Stimulated activated naive B cell treated with anti-CD40 and anti-IgM and Interleukin-4, amounts not matched to agents 10 μg/mL and 1 μg/mL and 100 μg/mL, for 72 hours (primary cell): ENCODE results near the gene LAMC1.
"Not testable (repeated sequence)": the region's sequence is repeated elsewhere in the genome, so short reads cannot be mapped to it uniquely, and the experiment has no call there.

ENCODE experiments used
- ATAC-seq, 2 donors: fragments of 150-1000 bp; cut with Tn5 transposase; replicated peaks; 2 replicates each; pipeline ENCODE4 v1.10.0; 2021; ENCODE audit warnings: moderate library complexity in 1 of 2
- DNase-seq: peaks from one replicate; pipeline ENCODE4 v3.0.0; 2021
- H3K27ac Mint-ChIP-seq: one replicate; pipeline ENCODE4 v1.8.0; 2022; ENCODE audit warnings: mild to moderate bottlenecking, mixed read lengths
- H3K27me3 Mint-ChIP-seq, 2 donors: one replicate each; pipeline ENCODE4 v1.8.0; 2022; ENCODE audit warnings: mixed read lengths in 2 of 2
- H3K36me3 Mint-ChIP-seq, 2 donors: one replicate each; pipeline ENCODE4 v1.8.0; 2022; ENCODE audit warnings: mixed read lengths in 2 of 2, mild to moderate bottlenecking in 1 of 2
- H3K4me1 Mint-ChIP-seq, 2 donors: one replicate each; pipeline ENCODE4 v1.8.0; 2022; ENCODE audit warnings: mixed read lengths in 2 of 2, mild to moderate bottlenecking in 1 of 2
- H3K4me3 Mint-ChIP-seq, 2 donors: one replicate each; pipeline ENCODE4 v1.8.0; 2022; ENCODE audit warnings: mild to moderate bottlenecking in 2 of 2, mixed read lengths in 2 of 2, moderate library complexity in 1 of 2
- H3K9me3 Mint-ChIP-seq, 2 donors: one replicate each; pipeline ENCODE4 v1.8.0; 2022; ENCODE audit warnings: mixed read lengths in 2 of 2, mild to moderate bottlenecking in 1 of 2

Gene LAMC1

GRCh38 chr1:183135336-183135735, 112.1 kb downstream of the LAMC1 start:
- no peak overlapping the region for H3K27ac Mint-ChIP-seq
- no peaks in the 10 kb centered on the region for H3K27me3 Mint-ChIP-seq
- H3K9me3 Mint-ChIP-seq, result no peaks in the 10 kb centered on the region
- no peak for ATAC-seq
- H3K4me1 Mint-ChIP-seq, result peaks cover 1 to 10% of the 10 kb centered on the region in 2 donors
- H3K36me3 Mint-ChIP-seq, result peaks cover 30 to 58% of the 10 kb centered on the region in 2 donors
- no peak for DNase-seq
- no peak overlapping the region for H3K4me3 Mint-ChIP-seq

GRCh38 chr1:183137782-183138181, 114.6 kb downstream of the LAMC1 start:
- H3K36me3 Mint-ChIP-seq, result peaks cover 22 to 54% of the 10 kb centered on the region in 2 donors
- no peak for ATAC-seq
- no peak for DNase-seq
- no peaks in the 10 kb centered on the region for H3K9me3 Mint-ChIP-seq
- no peak overlapping the region for H3K4me3 Mint-ChIP-seq
- H3K27me3 Mint-ChIP-seq, result no peaks in the 10 kb centered on the region
- H3K4me1 Mint-ChIP-seq, result peaks cover 1 to 10% of the 10 kb centered on the region in 2 donors
- H3K27ac Mint-ChIP-seq, result no peak overlapping the region

GRCh38 chr1:183138301-183138700, 115.1 kb downstream of the LAMC1 start:
- Mint-ChIP-seq H3K4me1 (peaks cover 1 to 10% of the 10 kb centered on the region in 2 donors), H3K27me3 (no peaks in the 10 kb centered on the region), H3K9me3 (no peaks in the 10 kb centered on the region), H3K27ac (no peak overlapping the region), H3K36me3 (peaks cover 24 to 56% of the 10 kb centered on the region in 2 donors), H3K4me3 (no peak overlapping the region)
- ATAC-seq (no peak), DNase-seq (no peak)

- peak; percentile 46 to 51 for ATAC-seq
- Mint-ChIP-seq H3K9me3 (no peaks in the 10 kb centered on the region), H3K36me3 (peaks cover 23 to 52% of the 10 kb centered on the region in 2 donors), H3K27ac (no peak overlapping the region), H3K4me3 (no peak overlapping the region), H3K27me3 (no peaks in the 10 kb centered on the region), H3K4me1 (peaks cover 3 to 10% of the 10 kb centered on the region in 2 donors)
- no peak for DNase-seq
These were observed 116.2 kb downstream of the LAMC1 start for GRCh38 chr1:183139281-183139942.

- Mint-ChIP-seq H3K36me3 (peaks cover 21 to 46% of the 10 kb centered on the region in 2 donors), H3K27me3 (no peaks in the 10 kb centered on the region), H3K4me3 (no peak overlapping the region), H3K4me1 (peaks cover 3 to 10% of the 10 kb centered on the region in 2 donors), H3K27ac (no peak overlapping the region), H3K9me3 (no peaks in the 10 kb centered on the region)
- ATAC-seq (no peak), DNase-seq (no peak)
These were observed 117.4 kb downstream of the LAMC1 start for GRCh38 chr1:183140633-183141032.

- Mint-ChIP-seq H3K27me3 (no peaks in the 10 kb centered on the region), H3K4me1 (peaks cover 3 to 10% of the 10 kb centered on the region in 2 donors), H3K27ac (no peak overlapping the region), H3K4me3 (no peak overlapping the region), H3K9me3 (no peaks in the 10 kb centered on the region), H3K36me3 (peaks cover 13 to 37% of the 10 kb centered on the region in 2 donors)
- no peak for DNase-seq
- ATAC-seq, result no peak
These were observed 119.0 kb downstream of the LAMC1 start for GRCh38 chr1:183142171-183142570.

GRCh38 chr1:183143576-183144315, 120.5 kb downstream of the LAMC1 start:
- ATAC-seq (no peak), DNase-seq (no peak)
- Mint-ChIP-seq H3K27ac (no peak overlapping the region), H3K4me1 (peaks cover 3 to 10% of the 10 kb centered on the region in 2 donors), H3K4me3 (no peak overlapping the region), H3K27me3 (no peaks in the 10 kb centered on the region), H3K36me3 (peaks cover 8 to 26% of the 10 kb centered on the region in 2 donors), H3K9me3 (no peaks in the 10 kb centered on the region)

GRCh38 chr1:183144752-183145151, 121.5 kb downstream of the LAMC1 start:
- H3K4me1 Mint-ChIP-seq, result peaks cover 2% of the 10 kb centered on the region in 2 donors

GRCh38 chr1:183147735-183148134, 124.5 kb downstream of the LAMC1 start:
- ATAC-seq (no peak), DNase-seq (no peak)
- H3K4me1 Mint-ChIP-seq, result peaks cover 0 to 2% of the 10 kb centered on the region in 2 donors
- peaks cover 0 to 2% of the 10 kb centered on the region in 2 donors for H3K27me3 Mint-ChIP-seq
- H3K27ac Mint-ChIP-seq, result no peak overlapping the region
- peaks cover 2 to 16% of the 10 kb centered on the region in 2 donors for H3K36me3 Mint-ChIP-seq
- H3K4me3 Mint-ChIP-seq, result no peak overlapping the region
- H3K9me3 Mint-ChIP-seq, result no peaks in the 10 kb centered on the region

More at GRCh38 chr1:183144752-183145151, 121.5 kb downstream of the LAMC1 start:
- H3K27ac Mint-ChIP-seq, result no peak overlapping the region
- ATAC-seq (no peak), DNase-seq (no peak)
- H3K36me3 Mint-ChIP-seq, result peaks cover 2 to 20% of the 10 kb centered on the region in 2 donors
- H3K27me3 Mint-ChIP-seq, result no peaks in the 10 kb centered on the region
- H3K9me3 Mint-ChIP-seq, result no peaks in the 10 kb centered on the region
- no peak overlapping the region for H3K4me3 Mint-ChIP-seq

GRCh38 chr1:183148599-183148998, 125.4 kb downstream of the LAMC1 start:
- no peaks in the 10 kb centered on the region for H3K9me3 Mint-ChIP-seq
- H3K4me3 Mint-ChIP-seq, result no peak overlapping the region
- H3K4me1 Mint-ChIP-seq, result peaks cover 0 to 2% of the 10 kb centered on the region in 2 donors
- no peak overlapping the region for H3K27ac Mint-ChIP-seq
- no peak for DNase-seq
- no peak for ATAC-seq
- H3K27me3 Mint-ChIP-seq, result peaks cover 0 to 8% of the 10 kb centered on the region in 2 donors
- peaks cover 0 to 11% of the 10 kb centered on the region in 2 donors for H3K36me3 Mint-ChIP-seq

- DNase-seq (no peak), ATAC-seq (no peak)
- H3K27me3 Mint-ChIP-seq, result peaks cover 0 to 8% of the 10 kb centered on the region in 2 donors
- no peaks in the 10 kb centered on the region for H3K4me1 Mint-ChIP-seq
- H3K27ac Mint-ChIP-seq, result no peak overlapping the region
- no peaks in the 10 kb centered on the region for H3K9me3 Mint-ChIP-seq
- H3K36me3 Mint-ChIP-seq, result peaks cover 0 to 6% of the 10 kb centered on the region in 2 donors
- H3K4me3 Mint-ChIP-seq, result no peak overlapping the region
These were observed 126.1 kb downstream of the LAMC1 start for GRCh38 chr1:183149273-183149672.

GRCh38 chr1:183150032-183150431, 126.8 kb downstream of the LAMC1 start:
- not testable (repeated sequence) for H3K4me3 Mint-ChIP-seq, DNase-seq, H3K9me3 Mint-ChIP-seq, H3K4me1 Mint-ChIP-seq, H3K36me3 Mint-ChIP-seq, ATAC-seq, H3K27me3 Mint-ChIP-seq
- H3K27ac Mint-ChIP-seq, result peak overlapping the region; percentile 2

- H3K36me3 Mint-ChIP-seq, result no peaks in the 10 kb centered on the region
- H3K27ac Mint-ChIP-seq, result no peak overlapping the region
- no peak for ATAC-seq
- no peak for DNase-seq
- peaks cover 0 to 8% of the 10 kb centered on the region in 2 donors for H3K27me3 Mint-ChIP-seq
- no peak overlapping the region for H3K4me3 Mint-ChIP-seq
- H3K4me1 Mint-ChIP-seq, result no peaks in the 10 kb centered on the region
- no peaks in the 10 kb centered on the region for H3K9me3 Mint-ChIP-seq
These were observed 127.2 kb downstream of the LAMC1 start for GRCh38 chr1:183150445-183150844.

- no peaks in the 10 kb centered on the region for H3K36me3 Mint-ChIP-seq
- H3K27me3 Mint-ChIP-seq, result peaks cover 0 to 8% of the 10 kb centered on the region in 2 donors
- DNase-seq (no peak), ATAC-seq (no peak)
- no peak overlapping the region for H3K27ac Mint-ChIP-seq
- no peak overlapping the region for H3K4me3 Mint-ChIP-seq
- H3K4me1 Mint-ChIP-seq, result no peaks in the 10 kb centered on the region
- no peaks in the 10 kb centered on the region for H3K9me3 Mint-ChIP-seq
These were observed 129.0 kb downstream of the LAMC1 start for GRCh38 chr1:183152180-183152579.

- ATAC-seq (no peak), DNase-seq (no peak)
- Mint-ChIP-seq H3K36me3 (no peaks in the 10 kb centered on the region), H3K4me3 (no peak overlapping the region), H3K9me3 (no peaks in the 10 kb centered on the region), H3K4me1 (no peaks in the 10 kb centered on the region), H3K27ac (no peak overlapping the region), H3K27me3 (peaks cover 0 to 8% of the 10 kb centered on the region in 2 donors)
These were observed 132.7 kb downstream of the LAMC1 start for GRCh38 chr1:183155939-183156338.
